Measurements from ENCODE around the gene DKC1. TPM values are rescaled to one million over a fixed set of nuclear protein-coding genes. Genes with fewer than 3 reads are reported as not detected.

Gene DKC1
- total and polyA plus RNA-seq, 7 donors, result 21.2 to 61.0 (median 38.2) TPM

- intact Hi-C loops (cut with DNase I), result no loop called here
- Histone ChIP-seq H3K36me3 (ENCODE audit: insufficient read depth in 1 of 2, low read depth in 1 of 2) (no peaks in the 10 kb centered on the region), H3K27me3 (ENCODE audit: insufficient read depth in 3 of 3, low read length in 2 of 3) (no peaks in the 10 kb centered on the region), H3K27ac (peak overlapping the region; percentile 58), H3K4me1 (peaks cover 6% of the 10 kb centered on the region), H3K4me3 (peak overlapping the region; percentile 78), H3K9me3 (no peaks in the 10 kb centered on the region)
- DNase-seq (no peak), ATAC-seq (peak in 2 of 4 donors; percentile 22 to 54)
- WGBS, 3 donors, result 3 to 34% (median 4%) methylated on average over 13 of the region's 13 CpGs
- TF ChIP-seq CTCF (IDR thresholded peaks at IDR 0.05), result no peak
These were observed 43.0 kb downstream of the DKC1 start for GRCh38 chrX:154805696-154806091.

DNA sequence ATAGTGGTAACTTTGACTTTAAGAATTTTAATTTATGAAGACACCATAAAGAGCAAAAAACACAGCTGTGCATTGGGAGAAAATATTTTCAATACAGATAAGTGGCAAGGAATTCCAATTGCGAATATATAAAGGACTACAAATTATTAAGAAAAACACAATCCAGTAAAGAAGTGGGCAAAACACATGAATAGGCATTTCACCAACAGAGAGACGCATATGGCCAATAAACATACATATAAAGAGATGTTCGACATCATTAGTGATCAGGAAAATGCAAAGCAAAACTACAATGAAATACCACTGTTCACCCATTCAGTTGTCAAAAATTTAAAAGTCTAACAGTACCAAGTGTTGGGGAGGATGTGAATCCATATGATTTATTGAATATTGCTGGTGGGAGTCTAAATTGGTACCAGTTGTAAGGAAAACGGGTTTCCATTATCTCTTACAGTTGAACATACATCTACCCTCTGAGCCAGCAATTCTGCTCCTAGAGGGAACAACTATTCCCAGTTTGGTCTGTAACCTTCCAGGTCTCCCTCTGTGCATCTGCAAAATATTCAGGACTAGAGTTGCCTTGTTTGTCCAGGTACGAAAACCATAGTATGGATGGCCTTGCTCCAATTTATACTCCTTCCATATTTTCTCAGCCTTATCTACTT lies 44.3 kb downstream of the DKC1 start:
- intact Hi-C loops (cut with DNase I), result no loop called here
- no peaks in the 10 kb centered on the region for H3K36me3 ChIP-seq (ENCODE audit: insufficient read depth in 1 of 2, low read depth in 1 of 2)
- H3K4me3 ChIP-seq, result no peak overlapping the region
- ATAC-seq, result no peak
- no peak overlapping the region for H3K27ac ChIP-seq
- no peaks in the 10 kb centered on the region for H3K27me3 ChIP-seq (ENCODE audit: insufficient read depth in 3 of 3, low read length in 2 of 3)
- TF ChIP-seq CTCF (IDR thresholded peaks at IDR 0.05), result no peak
- 83 to 97% (median 96%) methylated on average over 5 of the region's 5 CpGs for WGBS, 3 donors
- DNase-seq, result no peak
- H3K9me3 ChIP-seq, result no peaks in the 10 kb centered on the region
- peaks cover 6% of the 10 kb centered on the region for H3K4me1 ChIP-seq

GRCh38 chrX:154809939-154810665 lies 47.4 kb downstream of the DKC1 start:
- Histone ChIP-seq H3K4me3 (no peak overlapping the region), H3K36me3 (ENCODE audit: insufficient read depth in 1 of 2, low read depth in 1 of 2) (no peaks in the 10 kb centered on the region), H3K27ac (no peak overlapping the region), H3K4me1 (no peaks in the 10 kb centered on the region), H3K9me3 (no peaks in the 10 kb centered on the region), H3K27me3 (ENCODE audit: insufficient read depth in 3 of 3, low read length in 2 of 3) (no peaks in the 10 kb centered on the region)
- intact Hi-C loops (cut with DNase I), result loop anchor here in 1 of 2 donors (2.0 kb wide), 1 partner anchor 19 kb away; no protein-coding TSS in a partner anchor
- WGBS, 3 donors, result 70 to 93% (median 81%) methylated on average over 1 of the region's 1 CpG
- ATAC-seq (no peak), DNase-seq (no peak)
- no peak for TF ChIP-seq CTCF (IDR thresholded peaks at IDR 0.05)

GRCh38 chrX:154812341-154813101 lies 49.9 kb downstream of the DKC1 start:
- Histone ChIP-seq H3K9me3 (no peaks in the 10 kb centered on the region), H3K4me1 (no peaks in the 10 kb centered on the region), H3K27ac (no peak overlapping the region), H3K36me3 (ENCODE audit: insufficient read depth in 1 of 2, low read depth in 1 of 2) (no peaks in the 10 kb centered on the region), H3K4me3 (no peak overlapping the region), H3K27me3 (ENCODE audit: insufficient read depth in 3 of 3, low read length in 2 of 3) (peaks cover 0 to 4% (median 0%) of the 10 kb centered on the region in 3 donors)
- ATAC-seq (no peak), DNase-seq (no peak)
- WGBS, 3 donors, result 69 to 96% (median 88%) methylated on average over 2 of the region's 2 CpGs
- TF ChIP-seq CTCF (IDR thresholded peaks at IDR 0.05), result no peak
- intact Hi-C loops (cut with DNase I), result no loop called here

Measured in psoas muscle (tissue), 8 donors.